Activated T-helper 17 cell treated with anti-CD3 and anti-CD28 coated beads, Interleukin-2, amount 50 U/mL, for 72 hours (primary cell): ENCODE measurements around the gene ADGRG3. TPM values are rescaled to one million over a fixed set of nuclear protein-coding genes. Genes with fewer than 3 reads are reported as not detected.

Experiments
- ATAC-seq: fragments of 150-1000 bp; cut with Tn5 transposase; replicated peaks from 2 replicates; pipeline ENCODE4 v1.10.0; 2021; ENCODE audit warnings: mild to moderate bottlenecking, moderate library complexity
- H3K27ac Mint-ChIP-seq: one replicate; pipeline ENCODE4 v1.8.0; 2022; ENCODE audit warnings: mixed read lengths
- H3K27me3 Mint-ChIP-seq: one replicate; pipeline ENCODE4 v1.8.0; 2022; ENCODE audit warnings: mixed read lengths
- H3K36me3 Mint-ChIP-seq: one replicate; pipeline ENCODE4 v1.8.0; 2022; ENCODE audit warnings: low read depth, mild to moderate bottlenecking, mixed read lengths
- H3K4me1 Mint-ChIP-seq: one replicate; pipeline ENCODE4 v1.8.0; 2022; ENCODE audit warnings: mixed read lengths
- H3K4me3 Mint-ChIP-seq: one replicate; pipeline ENCODE4 v1.8.0; 2022; ENCODE audit warnings: mild to moderate bottlenecking, mixed read lengths
- H3K9me3 Mint-ChIP-seq: one replicate; pipeline ENCODE4 v1.8.0; 2022; ENCODE audit warnings: mixed read lengths
- total RNA-seq, 2 donors: library from RNA; stranded (reverse); gene quantifications; one replicate each; pipeline ENCODE4 v1.2.3, GENCODE V29; 2022

Gene ADGRG3
- total RNA-seq, 2 donors from 2014 or later = not detected

- H3K4me3 Mint-ChIP-seq = no peak overlapping the region
- H3K27me3 Mint-ChIP-seq = peaks cover 7% of the 10 kb centered on the region
- no peaks in the 10 kb centered on the region for H3K4me1 Mint-ChIP-seq
- H3K27ac Mint-ChIP-seq = no peak overlapping the region
- H3K9me3 Mint-ChIP-seq = no peaks in the 10 kb centered on the region
- ATAC-seq = no peak
- no peaks in the 10 kb centered on the region for H3K36me3 Mint-ChIP-seq
These were observed 30.7 kb upstream of the ADGRG3 start for GRCh38 chr16:57637424-57637823.

- Mint-ChIP-seq H3K36me3 (no peaks in the 10 kb centered on the region), H3K9me3 (no peaks in the 10 kb centered on the region), H3K27me3 (peaks cover 7% of the 10 kb centered on the region), H3K27ac (no peak overlapping the region), H3K4me1 (no peaks in the 10 kb centered on the region), H3K4me3 (no peak overlapping the region)
- ATAC-seq = no peak
These were observed 30.1 kb upstream of the ADGRG3 start for GRCh38 chr16:57637965-57638364.

GRCh38 chr16:57638381-57638780 is 29.7 kb upstream of the ADGRG3 start:
- H3K9me3 Mint-ChIP-seq = no peaks in the 10 kb centered on the region
- no peaks in the 10 kb centered on the region for H3K36me3 Mint-ChIP-seq
- no peak overlapping the region for H3K4me3 Mint-ChIP-seq
- ATAC-seq = no peak
- H3K27ac Mint-ChIP-seq = no peak overlapping the region
- peaks cover 7% of the 10 kb centered on the region for H3K27me3 Mint-ChIP-seq
- H3K4me1 Mint-ChIP-seq = no peaks in the 10 kb centered on the region

DNA sequence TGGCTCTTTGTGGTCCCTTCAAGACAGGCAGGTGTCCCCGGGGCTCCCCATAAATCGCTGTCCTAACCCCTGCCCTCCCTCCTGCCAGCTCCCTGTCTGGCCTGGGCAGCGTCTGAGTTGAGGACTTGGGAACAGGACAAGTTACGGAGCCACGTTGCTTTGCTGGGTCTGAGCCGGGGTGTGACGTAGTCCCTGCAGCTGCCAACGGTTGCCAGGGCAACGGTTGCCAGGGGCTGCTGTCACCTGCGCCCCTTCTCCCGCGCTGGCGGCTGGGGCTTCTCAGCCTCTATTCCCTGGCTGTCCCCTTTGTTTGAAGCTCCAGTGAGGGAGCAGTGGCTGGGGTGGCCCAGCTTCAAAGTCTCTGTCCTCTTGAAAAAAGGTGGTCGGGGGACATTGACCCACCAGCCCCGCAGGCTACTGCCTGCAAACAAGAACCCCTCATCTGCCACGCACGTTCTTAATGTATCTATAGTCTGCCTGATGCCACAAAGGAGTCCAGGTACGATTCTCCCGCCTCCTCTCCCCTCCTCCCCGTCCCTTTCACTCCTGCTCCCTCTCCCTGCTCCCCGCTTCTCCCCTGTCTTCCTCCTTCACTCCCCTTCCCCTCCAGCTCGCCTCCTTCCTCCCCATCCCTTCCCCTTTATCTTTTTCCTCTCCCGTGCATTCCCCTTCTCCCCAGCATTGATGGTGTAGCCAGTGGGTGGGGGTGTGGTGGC is 28.8 kb upstream of the ADGRG3 start:
- Mint-ChIP-seq H3K4me3 (no peak overlapping the region), H3K36me3 (no peaks in the 10 kb centered on the region), H3K9me3 (no peaks in the 10 kb centered on the region), H3K27me3 (peaks cover 7% of the 10 kb centered on the region), H3K4me1 (no peaks in the 10 kb centered on the region), H3K27ac (no peak overlapping the region)
- no peak for ATAC-seq

- no peak for ATAC-seq
- no peak overlapping the region for H3K4me3 Mint-ChIP-seq
These were observed 27.9 kb upstream of the ADGRG3 start for GRCh38 chr16:57640185-57640584.

GRCh38 chr16:57640612-57641011 is 27.5 kb upstream of the ADGRG3 start:
- no peaks in the 10 kb centered on the region for H3K9me3 Mint-ChIP-seq

More at GRCh38 chr16:57640185-57640584, 27.9 kb upstream of the ADGRG3 start:
- H3K9me3 Mint-ChIP-seq = no peaks in the 10 kb centered on the region
- H3K27me3 Mint-ChIP-seq = peaks cover 7% of the 10 kb centered on the region
- no peak overlapping the region for H3K27ac Mint-ChIP-seq
- no peaks in the 10 kb centered on the region for H3K4me1 Mint-ChIP-seq
- H3K36me3 Mint-ChIP-seq = no peaks in the 10 kb centered on the region

DNA sequence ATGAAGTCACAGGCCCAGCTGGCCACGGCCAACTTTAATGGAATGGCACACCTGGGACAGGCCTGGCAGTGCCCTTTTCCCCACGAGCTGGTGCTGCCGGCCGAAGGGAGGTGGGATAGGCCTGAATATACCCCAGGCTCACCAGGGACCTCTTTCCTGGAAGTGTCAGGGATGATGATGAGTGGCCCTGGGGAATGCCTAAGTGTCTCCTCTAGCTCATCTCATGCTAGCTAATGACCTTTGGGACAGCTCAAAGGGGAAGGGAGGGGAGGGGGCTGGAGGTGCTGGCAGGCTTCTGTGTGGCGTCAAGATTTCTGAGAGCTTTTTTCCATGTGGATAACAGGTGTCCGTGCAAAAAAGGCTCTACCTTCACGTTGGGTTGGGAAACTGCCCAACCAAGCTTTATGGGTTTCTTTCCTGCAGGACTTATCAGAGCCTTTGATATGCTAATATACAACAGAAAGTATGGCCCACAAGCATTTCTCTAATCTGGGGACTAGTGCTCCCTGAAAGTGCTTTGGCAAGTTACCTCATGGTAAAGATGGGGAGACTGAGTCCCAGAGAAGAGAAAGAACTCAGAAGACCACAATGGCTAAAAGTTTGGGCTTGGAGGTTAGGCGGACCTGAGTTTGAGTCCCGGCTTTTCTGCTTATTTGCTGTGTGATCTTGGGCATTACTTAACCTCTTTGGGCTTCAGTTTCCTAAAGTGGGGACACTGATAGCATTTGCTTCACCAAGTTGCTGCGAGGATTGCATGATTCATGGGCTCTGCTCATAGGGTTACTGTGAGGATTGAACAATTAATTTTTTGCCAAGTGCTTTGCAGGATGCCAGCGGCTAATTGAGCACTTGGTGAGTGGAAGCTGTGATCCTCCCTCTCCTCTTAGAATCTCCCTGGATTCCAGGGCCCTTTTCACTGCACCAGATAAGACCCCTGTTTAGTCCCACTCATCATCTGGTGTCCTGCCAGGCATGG is 25.7 kb upstream of the ADGRG3 start:
- no peak overlapping the region for H3K27ac Mint-ChIP-seq
- no peaks in the 10 kb centered on the region for H3K27me3 Mint-ChIP-seq
- H3K4me1 Mint-ChIP-seq = no peaks in the 10 kb centered on the region
- no peak overlapping the region for H3K4me3 Mint-ChIP-seq
- no peak for ATAC-seq
- H3K36me3 Mint-ChIP-seq = no peaks in the 10 kb centered on the region
- no peaks in the 10 kb centered on the region for H3K9me3 Mint-ChIP-seq

More at GRCh38 chr16:57640612-57641011, 27.5 kb upstream of the ADGRG3 start:
- no peak overlapping the region for H3K4me3 Mint-ChIP-seq
- no peak overlapping the region for H3K27ac Mint-ChIP-seq
- ATAC-seq = no peak
- H3K27me3 Mint-ChIP-seq = peaks cover 7% of the 10 kb centered on the region
- H3K4me1 Mint-ChIP-seq = no peaks in the 10 kb centered on the region
- no peaks in the 10 kb centered on the region for H3K36me3 Mint-ChIP-seq

DNA sequence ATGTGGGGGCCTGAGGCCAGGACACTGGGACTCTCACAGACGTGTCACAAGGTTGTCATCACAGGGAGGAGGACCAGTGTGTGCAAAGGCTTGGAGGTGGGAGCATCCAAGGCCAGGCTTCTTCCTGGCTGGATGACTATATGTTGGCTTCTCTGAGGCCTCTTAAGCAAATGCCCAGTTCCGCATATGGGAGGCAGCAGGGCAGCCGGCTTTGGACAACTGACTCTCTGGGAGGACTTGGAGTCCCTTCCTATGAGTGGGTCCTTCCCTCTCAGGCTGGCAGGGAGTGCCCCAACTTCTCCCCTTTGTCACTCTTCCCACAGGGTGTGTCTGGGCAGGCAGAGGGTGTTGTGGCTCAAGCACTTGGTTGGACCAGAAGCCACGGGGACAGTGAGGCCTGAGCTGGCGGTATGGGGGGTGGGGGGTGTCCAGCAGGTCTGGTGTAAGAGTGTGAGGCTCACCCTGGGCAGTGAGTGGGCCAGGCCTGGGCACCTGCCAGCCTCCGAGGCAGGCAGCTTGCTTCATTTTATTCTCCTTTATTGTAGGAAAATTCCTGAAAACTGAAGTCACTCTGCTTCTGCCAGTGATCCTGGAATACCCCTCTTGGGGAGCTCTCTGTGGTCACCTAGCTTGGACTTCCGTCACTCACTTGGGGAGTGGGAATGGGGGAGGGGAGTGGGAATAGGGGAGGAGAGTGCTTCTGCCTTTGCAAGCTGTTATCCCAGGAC is 24.8 kb upstream of the ADGRG3 start:
- ATAC-seq = no peak
- Mint-ChIP-seq H3K4me3 (no peak overlapping the region), H3K4me1 (peaks cover 5% of the 10 kb centered on the region), H3K27me3 (no peaks in the 10 kb centered on the region), H3K9me3 (no peaks in the 10 kb centered on the region), H3K36me3 (no peaks in the 10 kb centered on the region), H3K27ac (no peak overlapping the region)

- H3K4me1 Mint-ChIP-seq = peaks cover 5% of the 10 kb centered on the region
- no peaks in the 10 kb centered on the region for H3K36me3 Mint-ChIP-seq
- no peak for ATAC-seq
These were observed 24.2 kb upstream of the ADGRG3 start for GRCh38 chr16:57643910-57644309.

DNA sequence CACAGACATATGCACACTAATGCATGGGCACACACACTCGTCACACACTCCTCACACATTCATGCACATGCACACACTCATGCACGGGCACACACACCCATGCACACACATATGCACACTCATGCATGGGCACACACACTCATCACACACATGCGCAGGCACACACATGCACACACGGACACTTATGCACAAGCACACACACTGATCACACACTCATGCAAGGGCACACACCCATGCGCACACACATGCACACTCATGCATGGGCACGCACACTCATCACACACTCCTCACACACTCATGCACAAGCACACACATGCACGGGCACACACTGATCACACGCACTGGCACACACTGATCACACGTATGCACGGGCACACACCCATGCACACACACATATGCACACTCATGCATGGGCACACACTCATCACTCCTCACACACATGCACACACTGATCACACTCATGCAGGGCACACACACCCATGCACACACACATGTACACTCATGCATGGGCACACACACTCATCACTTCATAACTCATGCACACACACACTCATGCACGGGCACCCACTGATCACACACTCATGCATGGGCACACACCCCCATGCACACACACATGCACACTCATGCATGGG is 23.6 kb upstream of the ADGRG3 start:
- ATAC-seq = no peak
- Mint-ChIP-seq H3K4me3 (no peak overlapping the region), H3K27ac (no peak overlapping the region), H3K36me3 (no peaks in the 10 kb centered on the region), H3K27me3 (no peaks in the 10 kb centered on the region), H3K4me1 (peaks cover 5% of the 10 kb centered on the region), H3K9me3 (no peaks in the 10 kb centered on the region)

More at GRCh38 chr16:57643910-57644309, 24.2 kb upstream of the ADGRG3 start:
- Mint-ChIP-seq H3K27me3 (no peaks in the 10 kb centered on the region), H3K9me3 (no peaks in the 10 kb centered on the region), H3K27ac (no peak overlapping the region), H3K4me3 (no peak overlapping the region)

DNA sequence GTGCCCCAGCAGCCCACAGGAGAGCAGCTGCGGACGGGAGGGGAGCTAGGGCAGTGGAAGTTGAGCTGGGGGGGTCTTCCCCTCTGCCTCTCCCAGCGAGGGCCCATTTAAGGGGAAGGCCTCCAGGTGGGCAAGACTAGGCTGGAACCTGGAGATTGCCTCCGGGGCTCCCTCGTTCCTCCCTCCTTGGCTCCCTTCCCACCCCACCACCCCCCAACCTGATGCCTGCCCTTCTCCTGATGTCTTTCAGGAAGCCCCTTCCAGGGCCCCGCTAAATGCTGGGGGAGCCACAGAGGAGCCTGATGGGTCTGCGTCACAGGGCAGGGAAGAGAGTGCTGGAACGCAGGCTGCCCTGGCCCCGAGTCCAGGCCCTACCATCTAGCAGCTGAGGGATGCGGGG is 22.9 kb upstream of the ADGRG3 start:
- ATAC-seq = no peak
- no peaks in the 10 kb centered on the region for H3K36me3 Mint-ChIP-seq
- peaks cover 5% of the 10 kb centered on the region for H3K4me1 Mint-ChIP-seq
- no peak overlapping the region for H3K27ac Mint-ChIP-seq
- H3K9me3 Mint-ChIP-seq = no peaks in the 10 kb centered on the region
- no peaks in the 10 kb centered on the region for H3K27me3 Mint-ChIP-seq
- H3K4me3 Mint-ChIP-seq = no peak overlapping the region

- H3K27me3 Mint-ChIP-seq = no peaks in the 10 kb centered on the region
- no peak for ATAC-seq
- no peaks in the 10 kb centered on the region for H3K36me3 Mint-ChIP-seq
- no peak overlapping the region for H3K27ac Mint-ChIP-seq
- no peak overlapping the region for H3K4me3 Mint-ChIP-seq
- no peaks in the 10 kb centered on the region for H3K9me3 Mint-ChIP-seq
- H3K4me1 Mint-ChIP-seq = peaks cover 5% of the 10 kb centered on the region
These were observed 22.3 kb upstream of the ADGRG3 start for GRCh38 chr16:57645691-57646387.

DNA sequence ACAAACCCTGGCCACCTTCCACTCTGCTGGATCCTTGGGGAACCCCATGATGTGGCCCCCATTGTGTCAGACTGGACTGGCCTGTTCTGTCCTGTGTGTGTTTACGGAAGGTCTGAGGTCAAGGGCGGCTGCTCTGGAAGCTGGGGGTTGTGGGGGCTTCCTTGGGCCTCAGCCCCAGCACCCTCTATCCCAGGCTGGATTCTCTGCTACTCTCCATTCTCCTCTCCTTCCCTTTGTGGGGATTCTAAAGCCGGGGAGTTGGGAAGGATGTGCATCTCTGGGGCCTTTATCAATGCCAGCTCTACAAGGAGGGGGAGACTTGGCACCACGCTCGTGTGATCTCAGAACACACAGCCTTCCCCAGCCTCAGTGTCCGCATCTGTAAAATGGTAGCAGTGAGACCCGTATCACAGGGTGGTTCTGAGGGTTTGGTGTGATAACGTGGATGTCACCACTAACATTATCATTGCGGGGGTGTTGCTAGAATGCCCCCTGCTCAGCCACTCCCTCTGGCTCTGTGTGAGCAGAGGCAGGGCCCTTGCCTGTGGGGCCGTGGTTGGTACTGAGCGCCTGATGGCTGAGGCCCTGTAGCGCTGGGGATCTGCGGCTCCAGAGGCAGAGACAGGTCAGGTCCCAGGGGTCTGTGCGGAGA is 21.6 kb upstream of the ADGRG3 start:
- Mint-ChIP-seq H3K9me3 (no peaks in the 10 kb centered on the region), H3K27me3 (no peaks in the 10 kb centered on the region), H3K36me3 (no peaks in the 10 kb centered on the region), H3K4me1 (peaks cover 7% of the 10 kb centered on the region), H3K4me3 (no peak overlapping the region), H3K27ac (no peak overlapping the region)
- ATAC-seq = no peak
